Nasal cavity respiratory epithelium epithelial cell of viscerocranial mucosa (primary cell): Measurements from ENCODE around the gene POU3F3. TPM values are rescaled to one million over a fixed set of nuclear protein-coding genes. Genes with fewer than 3 reads are reported as not detected.

Source experiments
- total RNA-seq: library from RNA; depleted of rRNA; stranded (reverse); fragments of >200 nt; gene quantifications from 2 replicates; pipeline ENCODE4 v1.2.3, GENCODE V29; 2014

The POU3F3 gene
- not detected in 2 replicates for total RNA-seq

DNA sequence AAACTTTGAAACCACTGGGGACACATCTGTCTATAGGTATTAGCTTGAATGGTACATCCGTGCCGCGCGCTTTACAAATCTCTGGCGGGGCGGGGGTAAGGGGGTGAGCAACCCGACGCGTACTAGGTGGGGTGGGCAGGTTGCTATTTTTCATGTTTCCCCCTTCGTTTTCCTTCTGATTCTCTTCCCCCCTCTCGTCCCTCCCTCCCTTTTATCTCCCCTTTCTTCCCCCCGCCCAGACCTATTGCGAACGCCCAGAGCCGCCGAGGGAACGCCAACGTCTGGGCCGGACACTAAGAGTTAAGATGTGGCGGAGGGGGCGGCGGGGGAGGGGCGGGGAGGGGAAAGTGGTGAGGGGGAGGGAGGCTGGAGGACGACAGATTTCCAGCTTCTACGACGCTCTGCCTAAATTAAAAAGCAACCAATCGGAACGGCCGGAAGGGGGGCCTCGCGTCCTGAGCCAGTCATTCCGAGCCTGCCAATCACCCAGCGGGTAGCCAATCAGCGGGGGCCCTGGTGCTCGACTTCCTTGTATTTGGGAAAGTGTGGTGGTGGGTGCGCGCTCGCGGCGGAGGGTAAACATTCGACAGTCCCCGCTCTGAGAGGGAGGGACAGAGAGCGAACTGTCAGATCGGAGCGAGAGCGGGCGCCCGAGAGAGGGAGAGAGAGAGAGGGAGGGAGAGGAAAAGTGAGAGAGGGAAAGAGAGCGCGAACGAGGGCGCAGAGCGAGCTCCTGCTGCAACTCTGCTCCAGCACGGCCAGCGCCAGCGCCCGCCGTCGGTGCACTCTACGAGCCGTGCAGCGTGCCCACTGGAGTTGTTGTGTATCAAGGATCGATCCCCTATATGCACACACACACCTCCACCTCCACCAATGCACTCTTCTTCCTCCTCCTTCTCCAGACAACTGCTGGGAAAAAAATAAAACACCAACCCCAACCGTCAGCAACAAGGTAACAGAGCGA, at the start of gene POU3F3:
Gene POU3F3 (plus strand): TSS at position 582 of the 964 bp plus-strand sequence. CDS start 1,396 bp downstream, outside the sequence.

Other genes starting within 250 kb of the POU3F3 start
- gene MRPS9, start 184.0 kb downstream of the POU3F3 start, total RNA-seq: 30.5 and 39.3 TPM in 2 replicates